Stimulated activated memory B cell treated with anti-CD40 and anti-IgM and Interleukin-4, amounts not matched to agents 10 μg/mL and 1 μg/mL and 100 μg/mL, for 72 hours (primary cell): ENCODE data around the gene SLCO2A1.

Experiments used
- ATAC-seq: fragments of 150-1000 bp; cut with Tn5 transposase; 2 replicates; pipeline ENCODE4 v1.10.0; 2021
- H3K27ac Mint-ChIP-seq: one replicate; pipeline ENCODE4 v1.8.0; 2022; ENCODE audit warnings: mild to moderate bottlenecking, mixed read lengths
- H3K27me3 Mint-ChIP-seq: one replicate; pipeline ENCODE4 v1.8.0; 2022; ENCODE audit warnings: mixed read lengths
- H3K36me3 Mint-ChIP-seq: one replicate; pipeline ENCODE4 v1.8.0; 2022; ENCODE audit warnings: mixed read lengths
- H3K4me1 Mint-ChIP-seq: one replicate; pipeline ENCODE4 v1.8.0; 2022; ENCODE audit warnings: mixed read lengths
- H3K4me3 Mint-ChIP-seq: one replicate; pipeline ENCODE4 v1.8.0; 2022; ENCODE audit warnings: mild to moderate bottlenecking, moderate library complexity, mixed read lengths
- H3K9me3 Mint-ChIP-seq: one replicate; pipeline ENCODE4 v1.8.0; 2022; ENCODE audit warnings: mixed read lengths

Gene SLCO2A1

DNA sequence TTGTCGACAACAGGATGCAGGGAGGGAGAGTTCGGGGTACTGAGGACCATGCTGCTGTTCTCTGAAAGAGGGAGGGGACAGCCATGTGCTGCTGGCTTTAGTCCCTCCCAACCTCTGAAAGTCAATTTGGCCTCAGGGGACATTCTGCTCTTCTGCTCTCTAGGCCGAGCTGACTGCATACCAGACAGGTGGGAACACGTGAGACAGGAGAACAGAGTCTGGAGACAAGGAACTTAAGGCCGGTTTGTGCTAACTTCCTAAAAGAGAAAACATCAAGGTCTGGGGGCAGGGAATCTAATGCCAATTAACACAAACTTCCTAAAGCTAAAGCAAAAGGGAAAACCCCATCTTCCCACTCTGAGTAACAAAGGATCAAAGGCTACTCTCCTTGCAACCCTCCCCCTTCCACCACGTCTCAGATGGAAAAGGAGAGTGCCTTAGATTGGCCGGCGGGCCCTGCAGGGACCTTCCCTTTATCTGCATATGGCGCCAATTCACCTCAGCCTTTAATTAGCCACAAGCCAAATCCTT is 41.0 kb downstream of the SLCO2A1 start:
- no peak overlapping the region for H3K27ac Mint-ChIP-seq
- no peak for ATAC-seq
- peaks cover 33% of the 10 kb centered on the region for H3K27me3 Mint-ChIP-seq
- H3K36me3 Mint-ChIP-seq: no peaks in the 10 kb centered on the region
- no peaks in the 10 kb centered on the region for H3K9me3 Mint-ChIP-seq
- no peaks in the 10 kb centered on the region for H3K4me1 Mint-ChIP-seq
- H3K4me3 Mint-ChIP-seq: no peak overlapping the region

DNA sequence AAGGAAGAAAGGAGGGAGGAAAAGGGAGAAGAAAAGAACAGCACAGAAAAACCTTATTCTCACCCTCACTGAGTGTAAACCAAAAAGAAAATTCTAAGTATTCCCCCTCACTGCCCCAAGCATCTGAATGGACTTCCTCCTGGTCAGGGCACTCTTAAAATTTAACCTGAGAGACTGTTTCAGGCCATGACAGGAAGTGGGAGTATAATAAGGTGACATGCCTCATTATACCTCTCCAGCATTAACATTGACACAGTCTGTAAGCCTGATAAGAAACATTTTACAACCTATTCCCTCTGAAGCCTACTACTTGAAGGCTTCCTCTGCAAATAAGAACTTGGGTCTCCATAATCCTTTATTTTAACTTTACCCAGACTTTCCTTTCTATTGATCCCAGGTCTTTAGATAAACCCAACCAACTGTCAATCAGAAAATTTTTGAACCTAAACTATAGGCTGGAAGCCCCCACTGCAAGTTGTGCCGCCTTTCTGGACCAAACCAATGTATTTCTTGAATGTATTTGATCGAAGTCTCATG is 41.7 kb downstream of the SLCO2A1 start:
- H3K4me3 Mint-ChIP-seq: no peak overlapping the region
- H3K27me3 Mint-ChIP-seq: peaks cover 40% of the 10 kb centered on the region
- no peaks in the 10 kb centered on the region for H3K36me3 Mint-ChIP-seq
- H3K4me1 Mint-ChIP-seq: no peaks in the 10 kb centered on the region
- H3K27ac Mint-ChIP-seq: no peak overlapping the region
- no peak for ATAC-seq
- no peaks in the 10 kb centered on the region for H3K9me3 Mint-ChIP-seq

DNA sequence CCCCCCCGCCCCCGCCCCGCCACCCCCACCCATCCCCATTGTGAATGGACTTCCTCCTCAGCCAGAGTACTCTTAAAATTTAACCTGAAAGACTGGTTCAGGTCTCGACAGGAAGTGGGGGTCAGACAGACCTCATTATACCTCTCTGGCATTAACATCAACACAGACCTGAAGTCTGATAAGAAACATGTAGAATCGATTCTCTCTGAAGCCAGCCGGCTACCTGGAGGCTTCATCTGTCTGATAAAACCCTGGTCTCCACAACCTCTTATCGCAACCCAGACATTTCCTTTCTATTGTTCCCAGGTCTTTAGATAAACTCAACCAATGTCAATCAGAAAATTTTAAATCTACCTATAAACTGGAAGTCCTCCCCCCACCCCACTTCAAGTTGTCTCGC is 42.6 kb downstream of the SLCO2A1 start:
- no peak overlapping the region for H3K27ac Mint-ChIP-seq
- H3K36me3 Mint-ChIP-seq: no peaks in the 10 kb centered on the region
- H3K4me3 Mint-ChIP-seq: no peak overlapping the region
- no peaks in the 10 kb centered on the region for H3K9me3 Mint-ChIP-seq
- no peak for ATAC-seq
- no peaks in the 10 kb centered on the region for H3K4me1 Mint-ChIP-seq
- H3K27me3 Mint-ChIP-seq: peaks cover 49% of the 10 kb centered on the region

DNA sequence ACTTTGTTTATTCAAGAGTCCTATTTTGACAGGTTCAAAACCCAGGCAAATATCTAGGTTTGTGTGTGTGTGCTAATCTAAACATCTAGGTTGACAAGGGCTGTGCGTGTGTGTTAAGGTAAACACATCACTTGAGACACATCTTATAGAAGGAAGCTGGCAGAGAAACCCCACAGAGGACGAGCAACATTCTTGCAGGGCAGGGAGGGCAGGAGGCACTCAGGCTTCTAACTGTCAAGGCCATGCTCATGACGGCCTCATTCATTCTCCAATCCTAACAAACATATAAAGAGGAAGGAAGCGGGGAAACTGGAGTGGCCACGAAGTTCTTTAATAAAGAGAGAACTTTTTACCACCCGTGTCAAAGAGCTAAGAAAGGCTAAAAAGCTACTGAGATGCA is 43.4 kb downstream of the SLCO2A1 start:
- Mint-ChIP-seq H3K4me1 (no peaks in the 10 kb centered on the region), H3K27me3 (peaks cover 49% of the 10 kb centered on the region), H3K9me3 (no peaks in the 10 kb centered on the region), H3K4me3 (no peak overlapping the region), H3K36me3 (no peaks in the 10 kb centered on the region), H3K27ac (no peak overlapping the region)
- ATAC-seq: no peak

DNA sequence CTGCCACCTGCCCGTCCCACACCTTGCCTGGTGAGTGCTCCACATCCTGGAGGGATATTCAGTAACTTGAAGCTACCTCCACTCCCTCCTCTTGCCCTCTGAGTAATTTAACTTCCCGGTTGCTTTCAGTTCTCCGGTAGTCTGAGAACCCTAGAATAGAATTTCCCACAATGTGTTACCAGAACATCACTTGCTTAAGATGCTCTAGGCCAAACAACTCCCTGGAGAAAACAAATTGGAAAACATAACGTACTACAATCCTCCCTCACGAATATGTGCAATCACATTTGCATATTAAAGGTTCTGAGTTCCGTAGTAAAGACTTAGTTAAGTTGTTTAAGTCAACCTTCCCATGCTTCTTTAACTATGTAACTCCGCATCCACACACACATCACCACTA is 44.8 kb downstream of the SLCO2A1 start:
- no peak for ATAC-seq
- H3K27ac Mint-ChIP-seq: no peak overlapping the region
- H3K27me3 Mint-ChIP-seq: peaks cover 43% of the 10 kb centered on the region
- H3K9me3 Mint-ChIP-seq: no peaks in the 10 kb centered on the region
- no peaks in the 10 kb centered on the region for H3K4me1 Mint-ChIP-seq
- no peak overlapping the region for H3K4me3 Mint-ChIP-seq
- no peaks in the 10 kb centered on the region for H3K36me3 Mint-ChIP-seq

DNA sequence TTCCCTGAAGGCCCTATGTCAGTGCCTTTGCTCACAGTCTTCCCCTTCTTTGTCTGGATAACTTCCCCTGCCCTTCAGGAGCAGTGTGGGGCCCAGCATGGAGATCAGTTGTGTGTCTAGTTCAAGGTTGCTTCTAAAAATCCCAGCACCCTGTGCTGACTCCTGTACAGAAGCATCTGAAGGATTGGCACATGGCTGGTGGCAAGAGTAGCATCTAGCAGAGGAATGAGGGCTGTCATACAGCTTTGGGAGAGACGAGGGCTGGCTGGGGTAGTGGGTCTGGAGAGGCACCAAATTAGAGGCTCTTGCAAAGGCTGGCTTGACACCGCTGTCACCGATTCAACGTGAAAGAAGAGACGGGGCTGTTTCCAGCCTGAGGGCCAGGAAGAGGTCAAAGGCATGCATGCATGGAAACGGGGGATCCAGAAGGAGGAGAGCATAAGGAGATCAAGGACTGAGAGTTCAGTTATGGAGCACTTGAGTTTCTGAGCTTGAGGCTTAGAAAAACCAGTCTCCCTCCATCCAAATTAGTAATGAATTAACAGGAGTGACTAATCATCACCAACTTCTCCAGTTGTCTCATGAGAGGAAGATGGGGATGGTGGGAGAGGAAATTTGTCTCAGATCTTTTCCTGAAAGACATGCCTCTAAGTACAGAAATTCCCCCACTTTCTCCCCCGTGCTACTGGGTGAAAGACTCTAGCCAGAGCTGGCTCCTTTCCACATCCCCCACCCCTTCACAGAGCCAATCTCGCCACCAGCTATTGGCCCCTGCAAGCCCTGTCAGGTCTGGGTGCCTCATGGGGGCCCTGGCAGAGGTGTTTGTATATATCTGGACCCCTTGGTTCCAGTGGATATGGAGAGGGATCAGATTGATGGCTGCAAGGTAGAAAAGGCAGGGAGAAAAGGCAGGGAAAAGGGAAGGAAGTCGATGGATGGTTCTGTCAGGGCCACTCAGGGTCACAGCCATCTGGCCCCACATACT is 45.9 kb downstream of the SLCO2A1 start:
- no peaks in the 10 kb centered on the region for H3K4me1 Mint-ChIP-seq
- no peak for ATAC-seq
- no peak overlapping the region for H3K4me3 Mint-ChIP-seq
- H3K36me3 Mint-ChIP-seq: no peaks in the 10 kb centered on the region
- H3K9me3 Mint-ChIP-seq: no peaks in the 10 kb centered on the region
- no peak overlapping the region for H3K27ac Mint-ChIP-seq
- H3K27me3 Mint-ChIP-seq: peaks cover 37% of the 10 kb centered on the region

DNA sequence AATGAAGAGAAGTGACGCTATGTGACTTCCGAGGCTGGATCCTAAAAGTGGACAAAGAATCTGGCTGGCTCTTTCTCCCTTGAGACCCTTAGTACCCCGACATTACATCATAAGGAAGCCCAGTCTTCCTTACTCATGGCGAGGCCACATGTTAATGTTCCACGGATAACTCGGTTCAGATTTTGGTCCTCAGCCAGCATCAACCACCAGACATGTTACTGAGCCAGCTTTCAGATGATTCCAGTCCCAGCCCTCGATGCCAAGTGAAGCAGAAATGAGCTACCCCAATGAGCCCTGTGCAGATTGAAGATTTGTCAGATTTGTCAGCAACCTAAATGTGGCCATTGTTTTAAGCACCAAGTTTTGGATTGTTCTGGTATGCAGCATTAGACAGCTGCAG is 46.6 kb downstream of the SLCO2A1 start:
- no peak for ATAC-seq
- peaks cover 30% of the 10 kb centered on the region for H3K27me3 Mint-ChIP-seq
- no peaks in the 10 kb centered on the region for H3K9me3 Mint-ChIP-seq
- H3K4me1 Mint-ChIP-seq: no peaks in the 10 kb centered on the region
- no peaks in the 10 kb centered on the region for H3K36me3 Mint-ChIP-seq
- no peak overlapping the region for H3K27ac Mint-ChIP-seq
- no peak overlapping the region for H3K4me3 Mint-ChIP-seq

DNA sequence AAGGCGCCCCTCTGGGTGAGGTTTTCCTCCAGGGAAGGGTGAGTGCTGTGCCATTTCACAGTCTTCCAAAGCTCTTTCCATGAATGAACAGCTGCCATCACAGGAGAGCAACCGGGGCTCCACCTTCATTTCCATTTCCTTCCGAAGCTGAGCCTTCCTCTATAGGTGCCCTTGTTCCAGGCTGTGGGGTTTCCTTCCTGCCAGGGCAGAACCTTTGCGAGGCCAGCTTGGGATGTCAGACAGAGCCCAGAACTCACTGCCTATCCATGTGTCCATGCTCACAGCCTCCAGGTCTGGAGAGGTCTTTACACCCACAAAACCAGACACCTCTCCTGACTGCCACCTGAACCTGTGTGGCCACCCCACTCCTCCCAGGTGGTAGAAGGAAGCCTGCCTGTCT is 49.2 kb downstream of the SLCO2A1 start:
- Mint-ChIP-seq H3K4me3 (no peak overlapping the region), H3K4me1 (no peaks in the 10 kb centered on the region), H3K36me3 (no peaks in the 10 kb centered on the region), H3K27me3 (peaks cover 32% of the 10 kb centered on the region), H3K9me3 (no peaks in the 10 kb centered on the region), H3K27ac (no peak overlapping the region)
- no peak for ATAC-seq

DNA sequence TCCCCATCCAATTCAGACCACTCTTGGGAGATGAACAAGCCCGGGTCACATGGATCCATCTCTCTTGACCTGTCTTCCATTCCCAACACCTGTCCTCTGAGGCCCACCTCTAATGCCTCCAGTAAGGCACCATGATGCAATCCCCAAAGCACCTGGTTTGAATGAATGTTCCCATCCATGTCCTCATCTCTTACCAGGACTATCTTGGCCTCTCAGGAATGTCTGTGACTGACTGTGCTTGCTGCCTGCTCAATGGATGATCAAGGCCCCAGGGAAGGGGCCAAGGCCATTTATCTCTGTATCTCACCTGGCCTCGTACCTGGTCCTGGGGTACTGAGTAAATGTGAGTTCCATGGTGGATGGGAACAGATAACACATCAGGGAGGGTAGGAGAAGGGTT is 49.7 kb downstream of the SLCO2A1 start:
- no peaks in the 10 kb centered on the region for H3K4me1 Mint-ChIP-seq
- no peak overlapping the region for H3K4me3 Mint-ChIP-seq
- no peaks in the 10 kb centered on the region for H3K9me3 Mint-ChIP-seq
- ATAC-seq: no peak
- H3K27ac Mint-ChIP-seq: no peak overlapping the region
- H3K36me3 Mint-ChIP-seq: no peaks in the 10 kb centered on the region
- H3K27me3 Mint-ChIP-seq: peaks cover 38% of the 10 kb centered on the region

DNA sequence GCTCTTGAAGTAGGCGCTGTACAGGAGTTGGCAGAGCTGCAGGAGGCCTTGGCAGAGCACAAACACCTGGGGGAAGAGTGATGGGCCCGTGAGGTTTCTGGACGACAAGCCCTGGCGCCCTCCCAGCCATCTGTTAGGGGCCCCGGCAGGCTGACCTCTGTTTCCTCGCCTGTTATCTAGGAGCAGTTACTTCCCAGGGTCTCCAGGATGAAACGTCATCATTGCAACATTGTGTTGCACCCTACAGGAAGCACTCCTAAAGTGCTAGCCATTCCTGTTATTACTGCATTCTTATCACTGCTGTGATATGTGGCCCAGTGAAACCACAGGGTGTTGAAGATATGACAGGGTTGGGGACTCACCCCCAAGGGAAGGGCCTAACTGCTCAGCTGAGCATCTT is 50.2 kb downstream of the SLCO2A1 start:
- ATAC-seq: no peak
- no peak overlapping the region for H3K27ac Mint-ChIP-seq
- H3K4me1 Mint-ChIP-seq: no peaks in the 10 kb centered on the region
- H3K36me3 Mint-ChIP-seq: no peaks in the 10 kb centered on the region
- peaks cover 41% of the 10 kb centered on the region for H3K27me3 Mint-ChIP-seq
- no peak overlapping the region for H3K4me3 Mint-ChIP-seq
- H3K9me3 Mint-ChIP-seq: no peaks in the 10 kb centered on the region

DNA sequence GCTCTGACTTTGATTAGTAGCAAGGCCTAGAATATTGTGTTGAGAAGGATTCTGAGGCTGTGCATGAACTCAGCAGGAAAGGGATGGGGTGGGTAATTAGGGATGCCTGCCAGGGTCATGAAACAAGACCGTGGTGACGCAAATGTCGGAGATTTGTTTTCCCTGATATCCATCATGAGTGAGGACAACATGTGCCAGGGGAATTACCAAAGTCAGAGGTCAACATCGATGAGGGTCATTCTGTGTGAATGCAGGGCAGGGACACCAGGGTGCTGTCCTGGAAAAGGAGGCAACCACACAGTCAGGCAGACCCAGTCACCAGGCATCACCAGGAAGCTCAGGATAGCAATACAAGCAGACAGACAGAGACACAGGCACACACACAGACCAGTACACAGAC is 52.2 kb downstream of the SLCO2A1 start:
- H3K36me3 Mint-ChIP-seq: no peaks in the 10 kb centered on the region
- ATAC-seq: no peak

DNA sequence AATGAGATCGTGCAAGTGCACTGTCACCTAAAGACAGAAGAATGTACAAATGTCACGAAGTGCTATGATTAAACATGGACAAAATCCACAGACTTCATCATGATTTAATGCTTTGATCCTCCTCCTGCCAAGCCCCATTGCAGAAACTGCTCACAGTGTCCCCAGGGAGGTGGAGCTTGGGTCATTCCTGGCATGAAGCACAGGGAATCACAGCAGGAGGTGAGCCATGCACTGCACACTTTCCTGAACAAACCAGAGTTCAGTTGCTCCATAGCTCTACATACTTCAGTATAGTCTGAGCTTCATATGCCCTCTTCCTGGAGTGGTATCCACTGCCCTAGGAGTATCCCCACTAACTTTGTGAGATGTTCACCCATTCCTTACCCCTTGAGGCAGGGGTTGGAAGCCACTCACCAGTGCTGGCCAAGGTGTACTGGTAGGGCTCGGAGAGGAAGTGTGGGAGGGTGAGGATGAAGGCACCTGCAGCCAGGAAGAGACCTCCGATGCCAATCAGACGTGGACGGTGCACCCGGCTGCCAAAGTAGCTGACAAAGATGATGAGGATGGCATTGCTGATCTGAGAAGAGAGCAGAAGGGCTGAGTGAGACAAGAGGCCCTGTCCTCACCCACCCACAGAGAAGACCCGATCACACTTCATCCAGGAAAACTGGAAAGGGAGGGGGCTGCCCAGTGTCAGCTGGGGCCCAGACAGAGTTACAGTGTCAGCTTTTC is 56.3 kb downstream of the SLCO2A1 start:
- peaks cover 26% of the 10 kb centered on the region for H3K27me3 Mint-ChIP-seq
- peaks cover 11% of the 10 kb centered on the region for H3K9me3 Mint-ChIP-seq
- ATAC-seq: no peak

More for the DNA sequence above, 52.2 kb downstream of the SLCO2A1 start:
- Mint-ChIP-seq H3K9me3 (no peaks in the 10 kb centered on the region), H3K27me3 (peaks cover 27% of the 10 kb centered on the region), H3K27ac (no peak overlapping the region), H3K4me3 (no peak overlapping the region), H3K4me1 (no peaks in the 10 kb centered on the region)

DNA sequence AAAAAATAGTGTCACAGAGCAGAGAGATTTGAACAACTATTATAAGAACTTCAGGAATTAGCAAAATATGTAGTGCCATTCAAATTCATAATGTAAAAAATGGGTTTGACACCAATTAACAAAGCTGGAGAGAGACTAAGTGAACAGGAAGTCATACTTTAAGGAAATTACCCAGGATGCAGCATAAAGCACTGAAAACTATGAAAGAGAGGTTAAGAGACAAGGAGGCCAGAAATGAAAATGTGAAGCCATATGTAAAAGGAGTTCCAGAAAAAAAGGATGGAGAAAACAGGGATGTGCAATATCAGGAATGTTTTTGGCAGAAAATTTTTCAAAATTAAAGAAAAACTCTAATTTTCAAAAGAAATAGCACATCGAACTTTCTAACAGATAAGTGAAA is 57.6 kb downstream of the SLCO2A1 start:
- no peaks in the 10 kb centered on the region for H3K36me3 Mint-ChIP-seq
- no peak overlapping the region for H3K27ac Mint-ChIP-seq
- H3K9me3 Mint-ChIP-seq: peaks cover 11% of the 10 kb centered on the region
- no peaks in the 10 kb centered on the region for H3K4me1 Mint-ChIP-seq
- peaks cover 37% of the 10 kb centered on the region for H3K27me3 Mint-ChIP-seq
- ATAC-seq: no peak
- H3K4me3 Mint-ChIP-seq: no peak overlapping the region

More for the DNA sequence above, 56.3 kb downstream of the SLCO2A1 start:
- Mint-ChIP-seq H3K4me1 (no peaks in the 10 kb centered on the region), H3K27ac (no peak overlapping the region), H3K36me3 (no peaks in the 10 kb centered on the region), H3K4me3 (no peak overlapping the region)

DNA sequence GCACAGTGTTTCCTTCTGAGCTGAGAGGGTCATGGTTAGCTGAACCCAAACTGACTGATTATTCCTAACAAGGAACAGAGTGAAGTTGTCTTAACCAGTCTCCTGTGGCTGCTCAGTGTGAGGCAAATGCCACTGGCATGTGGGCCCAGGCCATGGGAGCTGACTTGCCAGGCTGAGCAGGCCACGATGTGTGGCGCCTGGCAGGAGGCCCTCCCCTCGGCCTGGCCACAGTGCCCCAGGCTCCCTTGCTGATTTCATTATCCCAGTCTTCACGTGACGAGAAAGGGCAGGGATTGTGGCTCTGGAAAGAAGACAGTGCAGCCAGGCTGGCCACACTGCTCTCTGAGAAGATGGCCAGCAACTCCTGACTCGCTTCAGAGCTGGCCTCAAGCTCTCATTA is 58.8 kb downstream of the SLCO2A1 start:
- peaks cover 11% of the 10 kb centered on the region for H3K9me3 Mint-ChIP-seq
- H3K27ac Mint-ChIP-seq: no peak overlapping the region
- no peak for ATAC-seq
- no peaks in the 10 kb centered on the region for H3K4me1 Mint-ChIP-seq
- no peak overlapping the region for H3K4me3 Mint-ChIP-seq
- H3K27me3 Mint-ChIP-seq: peaks cover 32% of the 10 kb centered on the region
- H3K36me3 Mint-ChIP-seq: no peaks in the 10 kb centered on the region

DNA sequence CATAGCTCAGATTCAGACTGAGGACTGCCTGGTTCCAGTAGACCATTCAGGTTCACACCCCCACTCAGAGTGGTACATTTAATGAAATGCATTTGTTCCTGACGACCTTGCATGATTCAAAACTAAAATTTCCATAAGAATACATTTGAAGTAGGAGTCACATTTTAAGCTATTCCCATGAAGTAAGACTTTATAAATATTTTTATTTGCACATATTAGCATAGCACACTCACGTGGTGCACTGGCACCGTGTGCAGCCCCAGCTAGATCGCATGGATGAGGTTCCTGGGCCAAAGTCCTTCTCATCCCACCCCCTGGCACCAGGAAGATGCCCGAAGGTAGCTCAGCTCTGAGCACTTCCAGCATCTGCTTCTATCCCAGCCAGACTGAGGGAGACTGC is 59.4 kb downstream of the SLCO2A1 start:
- Mint-ChIP-seq H3K27me3 (peaks cover 27% of the 10 kb centered on the region), H3K4me3 (no peak overlapping the region), H3K36me3 (no peaks in the 10 kb centered on the region), H3K4me1 (no peaks in the 10 kb centered on the region), H3K27ac (no peak overlapping the region), H3K9me3 (peaks cover 11% of the 10 kb centered on the region)
- ATAC-seq: no peak
